ENCODE measurements around the gene ELAVL2. TPM values are rescaled to one million over a fixed set of nuclear protein-coding genes. Genes with fewer than 3 reads are reported as not detected.

ELAVL2 gene
- total RNA-seq, 4 donors from 2014 or later, result not detected

DNA sequence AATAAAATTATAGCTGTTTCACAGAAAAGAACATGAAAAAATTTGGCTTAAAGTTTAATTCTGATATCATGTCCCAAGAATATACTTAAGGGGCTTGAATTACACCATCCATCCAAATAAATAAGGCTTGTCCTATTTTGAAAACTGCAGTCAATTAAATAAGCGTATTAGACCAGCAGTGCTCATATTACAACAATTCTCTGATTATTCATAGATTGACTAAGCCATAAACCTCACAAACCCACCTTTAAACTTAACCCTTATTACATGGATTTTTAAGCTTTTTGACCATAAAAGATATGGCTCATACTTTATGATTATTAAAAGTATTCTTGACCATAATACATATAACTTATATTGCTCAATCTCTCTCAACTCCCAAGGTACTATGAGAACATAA is 127.9 kb downstream of the ELAVL2 start:
- TF ChIP-seq POLR2A (IDR thresholded peaks at IDR 0.05), result no peak
- TF ChIP-seq, protein P1, sequence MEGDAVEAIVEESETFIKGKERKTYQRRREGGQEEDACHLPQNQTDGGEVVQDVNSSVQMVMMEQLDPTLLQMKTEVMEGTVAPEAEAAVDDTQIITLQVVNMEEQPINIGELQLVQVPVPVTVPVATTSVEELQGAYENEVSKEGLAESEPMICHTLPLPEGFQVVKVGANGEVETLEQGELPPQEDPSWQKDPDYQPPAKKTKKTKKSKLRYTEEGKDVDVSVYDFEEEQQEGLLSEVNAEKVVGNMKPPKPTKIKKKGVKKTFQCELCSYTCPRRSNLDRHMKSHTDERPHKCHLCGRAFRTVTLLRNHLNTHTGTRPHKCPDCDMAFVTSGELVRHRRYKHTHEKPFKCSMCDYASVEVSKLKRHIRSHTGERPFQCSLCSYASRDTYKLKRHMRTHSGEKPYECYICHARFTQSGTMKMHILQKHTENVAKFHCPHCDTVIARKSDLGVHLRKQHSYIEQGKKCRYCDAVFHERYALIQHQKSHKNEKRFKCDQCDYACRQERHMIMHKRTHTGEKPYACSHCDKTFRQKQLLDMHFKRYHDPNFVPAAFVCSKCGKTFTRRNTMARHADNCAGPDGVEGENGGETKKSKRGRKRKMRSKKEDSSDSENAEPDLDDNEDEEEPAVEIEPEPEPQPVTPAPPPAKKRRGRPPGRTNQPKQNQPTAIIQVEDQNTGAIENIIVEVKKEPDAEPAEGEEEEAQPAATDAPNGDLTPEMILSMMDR (IDR thresholded peaks at IDR 0.05), result no peak

DNA sequence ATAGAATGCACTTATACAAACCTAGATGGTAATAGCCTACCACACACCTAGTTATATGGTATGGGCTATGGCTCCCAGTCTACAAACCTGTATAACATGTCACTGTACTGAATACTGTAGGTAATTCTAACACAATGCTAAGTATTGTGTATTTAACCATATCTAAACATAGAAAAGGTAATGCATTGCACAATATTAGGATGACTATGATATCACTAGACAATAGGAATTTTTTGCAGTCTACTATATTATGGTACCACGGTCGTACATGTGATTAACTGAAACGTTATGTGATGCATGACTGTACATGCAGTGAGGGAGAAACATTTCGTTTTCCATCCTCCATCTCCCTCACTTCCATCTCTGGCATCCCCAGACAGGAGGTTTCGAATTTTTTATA is 130.5 kb downstream of the ELAVL2 start:
- Histone ChIP-seq H3K27me3 (no peaks in the 10 kb centered on the region), H3K27ac (no peak overlapping the region), H3K9me3 (no peaks in the 10 kb centered on the region), H3K4me1 (no peaks in the 10 kb centered on the region), H3K4me3 (no peak overlapping the region), H3K36me3 (no peaks in the 10 kb centered on the region)
- DNase-seq, result no peak
- TF ChIP-seq, protein P1 (IDR thresholded peaks at IDR 0.05), result no peak
- TF ChIP-seq POLR2A (IDR thresholded peaks at IDR 0.05), result no peak

More for the DNA sequence above, 127.9 kb downstream of the ELAVL2 start:
- no peak overlapping the region for H3K27ac ChIP-seq
- no peak overlapping the region for H3K4me3 ChIP-seq
- H3K27me3 ChIP-seq, result no peaks in the 10 kb centered on the region
- no peaks in the 10 kb centered on the region for H3K9me3 ChIP-seq
- no peaks in the 10 kb centered on the region for H3K36me3 ChIP-seq
- no peak for DNase-seq
- no peaks in the 10 kb centered on the region for H3K4me1 ChIP-seq

DNA sequence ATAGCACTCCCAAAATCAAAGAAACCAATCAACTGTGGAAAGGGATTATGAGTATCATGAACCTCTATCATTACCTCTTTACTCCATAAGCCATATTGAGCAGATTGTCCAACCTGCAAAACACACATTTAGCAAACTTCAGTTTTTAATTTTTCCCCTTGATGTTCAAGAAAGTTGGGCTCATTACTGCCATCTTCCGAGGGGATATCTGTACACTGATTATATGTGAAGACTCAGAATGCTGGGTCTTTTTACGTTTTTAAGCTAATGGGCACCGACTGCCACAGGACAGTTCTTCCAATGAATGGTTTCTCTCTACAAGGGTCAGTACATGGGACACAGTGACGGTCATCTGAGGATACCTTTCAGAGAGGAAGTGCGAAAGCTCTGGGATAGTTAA is 132.7 kb downstream of the ELAVL2 start:
- no peaks in the 10 kb centered on the region for H3K9me3 ChIP-seq
- DNase-seq, result no peak
- no peaks in the 10 kb centered on the region for H3K4me1 ChIP-seq
- no peak overlapping the region for H3K4me3 ChIP-seq
- H3K27me3 ChIP-seq, result no peaks in the 10 kb centered on the region
- no peaks in the 10 kb centered on the region for H3K36me3 ChIP-seq
- H3K27ac ChIP-seq, result no peak overlapping the region
- no peak for TF ChIP-seq POLR2A (IDR thresholded peaks at IDR 0.05)
- TF ChIP-seq, protein P1 (IDR thresholded peaks at IDR 0.05), result no peak

DNA sequence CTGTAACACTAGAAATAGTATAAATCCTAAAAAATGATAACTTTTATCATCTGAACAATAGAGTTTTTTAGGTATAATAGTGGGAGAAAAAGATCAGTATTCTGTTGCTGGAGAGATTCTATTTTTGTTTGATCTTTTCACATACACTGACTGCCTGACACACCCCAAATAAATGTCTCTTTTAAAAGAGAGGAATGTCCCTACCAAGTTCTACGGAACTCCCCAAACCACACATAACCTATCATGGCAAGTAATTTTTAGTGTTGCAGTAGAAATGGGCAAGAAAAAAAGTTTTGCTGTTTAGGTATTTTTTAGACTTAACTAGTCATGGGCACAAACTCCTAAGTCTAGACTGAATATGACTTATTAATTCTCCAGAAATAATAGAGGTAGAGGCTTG is 139.1 kb downstream of the ELAVL2 start:
- H3K4me1 ChIP-seq, result no peaks in the 10 kb centered on the region
- H3K27ac ChIP-seq, result no peak overlapping the region
- H3K4me3 ChIP-seq, result no peak overlapping the region
- DNase-seq, result no peak
- H3K36me3 ChIP-seq, result no peaks in the 10 kb centered on the region
- no peaks in the 10 kb centered on the region for H3K27me3 ChIP-seq
- TF ChIP-seq, protein P1 (IDR thresholded peaks at IDR 0.05), result no peak
- no peak for TF ChIP-seq POLR2A (IDR thresholded peaks at IDR 0.05)
- H3K9me3 ChIP-seq, result no peaks in the 10 kb centered on the region

DNA sequence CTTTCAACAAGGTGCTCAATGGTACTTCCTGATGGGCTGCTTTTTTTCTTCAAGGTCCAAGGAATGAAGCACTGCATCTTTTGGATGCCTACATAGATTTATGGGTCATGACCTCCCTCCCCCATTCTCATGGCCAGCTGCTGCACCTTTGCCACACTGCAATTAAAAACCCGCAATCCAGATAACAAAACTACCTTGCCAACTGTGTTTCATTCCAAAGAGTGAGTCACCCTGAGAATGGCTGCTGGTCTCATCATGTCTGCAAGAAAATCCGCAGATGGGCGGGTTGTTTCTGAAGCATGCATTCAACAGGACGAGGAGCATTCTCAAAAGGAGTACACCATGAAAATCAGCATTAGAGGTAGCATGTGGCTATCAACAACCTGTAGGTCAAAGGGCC is 139.8 kb downstream of the ELAVL2 start:
- TF ChIP-seq POLR2A (IDR thresholded peaks at IDR 0.05), result no peak
- TF ChIP-seq, protein P1 (IDR thresholded peaks at IDR 0.05), result no peak
- H3K4me3 ChIP-seq, result no peak overlapping the region
- H3K27me3 ChIP-seq, result no peaks in the 10 kb centered on the region
- no peak overlapping the region for H3K27ac ChIP-seq
- DNase-seq, result no peak
- H3K9me3 ChIP-seq, result no peaks in the 10 kb centered on the region
- H3K4me1 ChIP-seq, result no peaks in the 10 kb centered on the region
- H3K36me3 ChIP-seq, result no peaks in the 10 kb centered on the region

DNA sequence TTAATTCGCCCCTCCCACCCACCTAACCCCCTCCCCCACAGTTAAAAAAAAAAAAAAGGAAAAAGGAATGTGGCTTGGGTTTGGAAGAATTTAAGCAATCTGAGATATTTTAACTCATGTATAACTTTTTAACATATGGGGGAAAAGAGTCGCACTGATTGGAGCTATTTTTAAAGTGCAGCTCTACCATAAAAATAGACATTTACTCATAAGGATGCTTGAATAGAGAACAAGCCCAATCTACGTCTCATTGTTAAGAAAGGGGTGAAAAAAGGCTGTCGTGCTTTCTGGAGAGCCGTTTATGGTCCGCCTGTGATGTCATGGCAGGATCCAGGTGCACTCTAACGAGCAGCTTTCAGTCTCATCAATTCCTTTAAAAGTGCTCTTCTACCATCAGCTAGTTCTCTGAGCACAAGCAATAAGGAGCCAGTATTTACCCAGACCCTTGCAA is 142.4 kb downstream of the ELAVL2 start:
- no peaks in the 10 kb centered on the region for H3K9me3 ChIP-seq
- no peaks in the 10 kb centered on the region for H3K36me3 ChIP-seq
- H3K27ac ChIP-seq, result no peak overlapping the region
- DNase-seq, result no peak
- H3K27me3 ChIP-seq, result no peaks in the 10 kb centered on the region
- H3K4me1 ChIP-seq, result no peaks in the 10 kb centered on the region
- TF ChIP-seq POLR2A (IDR thresholded peaks at IDR 0.05), result no peak
- TF ChIP-seq, protein P1 (IDR thresholded peaks at IDR 0.05), result no peak
- no peak overlapping the region for H3K4me3 ChIP-seq

Data from Peyer's patch (tissue), 4 donors.